ENCODE data around the gene ETFRF1. TPM values are rescaled to one million over a fixed set of nuclear protein-coding genes. Genes with fewer than 3 reads are reported as not detected.

The ETFRF1 gene
- total RNA-seq, 1 experiment from 2014 or later = 5.9 TPM

- peak; percentile 84 for TF ChIP-seq E2F5 (CRISPR knock-in tag; IDR thresholded peaks at IDR 0.05)
- no peak for TF ChIP-seq TEAD4 (CRISPR knock-in tag; IDR thresholded peaks at IDR 0.05)
- no peak for TF ChIP-seq IRF1 (CRISPR knock-in tag; IDR thresholded peaks at IDR 0.05)
- no peak for TF ChIP-seq ZNF416 (CRISPR knock-in tag; IDR thresholded peaks at IDR 0.05)
- no peak for TF ChIP-seq NR1H2 (CRISPR knock-in tag; IDR thresholded peaks at IDR 0.05)
- TF ChIP-seq KAT7 (CRISPR knock-in tag; IDR thresholded peaks at IDR 0.05; ENCODE audit: borderline replicate concordance) = no peak
- TF ChIP-seq ZNF138 (CRISPR knock-in tag; conservative IDR thresholded peaks at IDR 0.05) = no peak
- 0 out of 2 replicates have a peak, but pooled peaks have one; percentile 58 for TF ChIP-seq TP53 (CRISPR knock-in tag; IDR thresholded peaks at IDR 0.05)
- no peak; the same call in 1 of the 2 replicates for TF ChIP-seq MYBL2 (CRISPR knock-in tag; IDR thresholded peaks at IDR 0.05)
- no peak for TF ChIP-seq SOX15 (CRISPR knock-in tag; IDR thresholded peaks at IDR 0.05)
- no peak for TF ChIP-seq NFE2L1 (CRISPR knock-in tag; IDR thresholded peaks at IDR 0.05)
- TF ChIP-seq AFF4 (CRISPR knock-in tag; IDR thresholded peaks at IDR 0.05; ENCODE audit: borderline replicate concordance) = no peak
- TF ChIP-seq ZMAT4 (CRISPR knock-in tag; IDR thresholded peaks at IDR 0.05) = no peak
- no peak for TF ChIP-seq SMAD4 (CRISPR knock-in tag; IDR thresholded peaks at IDR 0.05)
- no peak for TF ChIP-seq ZNF317 (CRISPR knock-in tag; IDR thresholded peaks at IDR 0.05; ENCODE audit: borderline replicate concordance, low read depth)
- TF ChIP-seq USF1 (CRISPR knock-in tag; IDR thresholded peaks at IDR 0.05) = no peak
- TF ChIP-seq OVOL2 (CRISPR knock-in tag; IDR thresholded peaks at IDR 0.05; ENCODE audit: borderline replicate concordance) = no peak
- TF ChIP-seq ZNF423 (CRISPR knock-in tag; IDR thresholded peaks at IDR 0.05) = peak; percentile 74
- TF ChIP-seq CDX4 (CRISPR knock-in tag; IDR thresholded peaks at IDR 0.05; ENCODE audit: borderline replicate concordance) = no peak
- TF ChIP-seq MXD4 (CRISPR knock-in tag; IDR thresholded peaks at IDR 0.05; ENCODE audit: borderline replicate concordance) = no peak
- TF ChIP-seq STAT6 (CRISPR knock-in tag; conservative IDR thresholded peaks at IDR 0.05; ENCODE audit: low read depth) = no peak
- no peak for TF ChIP-seq CREM (CRISPR knock-in tag; IDR thresholded peaks at IDR 0.05)
- no peak for TF ChIP-seq HMGA2 (CRISPR knock-in tag; IDR thresholded peaks at IDR 0.05)
- no peak for TF ChIP-seq ATF6 (CRISPR knock-in tag; IDR thresholded peaks at IDR 0.05)
- TF ChIP-seq TEAD1 (CRISPR knock-in tag; IDR thresholded peaks at IDR 0.05) = peak; percentile 64; the same call in 1 of the 2 replicates
These were observed 56.0 kb downstream of the ETFRF1 start, which contains the start of gene KRAS (continued) for GRCh38 chr12:25250744-25251730.
